Fibroblast of skin of right quadriceps (primary cell): ENCODE results near the gene AKAP7.

ENCODE experiments used
- DNase-seq: peaks from one replicate; pipeline ENCODE4 v3.0.0-alpha.2; 2013

Gene AKAP7

DNA sequence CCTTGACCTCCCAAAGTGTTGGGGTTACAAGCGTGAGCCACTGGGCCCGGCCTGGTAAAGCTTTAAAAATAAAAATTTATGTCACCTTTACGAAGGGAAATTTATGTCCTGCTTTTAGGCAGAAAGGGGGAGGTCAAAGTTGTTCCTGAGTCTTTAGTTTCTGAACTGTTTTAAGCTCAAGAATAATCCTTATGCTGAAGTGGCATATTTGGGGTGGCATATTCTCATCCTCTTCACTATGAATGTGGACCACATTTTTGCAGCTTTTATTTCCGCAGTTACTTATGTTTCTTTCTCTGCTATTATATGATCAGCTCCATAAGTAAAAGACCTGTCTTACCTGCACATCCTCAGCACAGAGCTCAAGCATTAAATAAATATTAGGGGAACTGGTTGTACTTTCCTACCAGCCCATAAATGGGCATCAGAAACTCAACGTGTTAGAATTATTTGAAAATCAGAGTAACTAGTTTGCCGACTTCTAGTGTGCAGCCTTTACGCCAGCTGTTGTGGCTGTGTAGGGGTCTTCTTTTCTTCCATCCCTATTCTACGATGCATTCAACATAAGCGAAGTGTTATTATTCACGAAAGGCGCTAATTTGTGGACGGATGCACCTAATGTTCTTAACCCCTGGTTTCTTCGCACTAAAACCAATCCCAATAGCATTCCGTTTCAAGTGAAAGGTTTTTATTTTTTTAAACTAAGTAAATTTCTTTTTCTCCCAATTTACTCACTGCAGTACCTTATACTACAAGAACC, 867 bp upstream of the AKAP7 start:
- no peak for DNase-seq

DNA sequence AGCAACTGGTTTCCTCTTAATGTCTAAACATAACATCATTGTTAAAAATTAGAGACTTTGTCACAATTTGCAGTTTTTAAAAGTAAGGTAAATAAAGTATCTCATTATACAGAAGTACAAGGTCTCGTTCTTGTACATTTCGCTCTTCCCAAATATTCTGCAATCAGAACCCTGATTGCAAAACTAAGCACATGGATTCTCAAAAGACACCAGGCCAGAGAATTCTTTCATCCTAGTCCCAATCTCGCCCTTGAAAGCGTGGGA, 355 bp upstream of the AKAP7 start:
- no peak for DNase-seq

DNA sequence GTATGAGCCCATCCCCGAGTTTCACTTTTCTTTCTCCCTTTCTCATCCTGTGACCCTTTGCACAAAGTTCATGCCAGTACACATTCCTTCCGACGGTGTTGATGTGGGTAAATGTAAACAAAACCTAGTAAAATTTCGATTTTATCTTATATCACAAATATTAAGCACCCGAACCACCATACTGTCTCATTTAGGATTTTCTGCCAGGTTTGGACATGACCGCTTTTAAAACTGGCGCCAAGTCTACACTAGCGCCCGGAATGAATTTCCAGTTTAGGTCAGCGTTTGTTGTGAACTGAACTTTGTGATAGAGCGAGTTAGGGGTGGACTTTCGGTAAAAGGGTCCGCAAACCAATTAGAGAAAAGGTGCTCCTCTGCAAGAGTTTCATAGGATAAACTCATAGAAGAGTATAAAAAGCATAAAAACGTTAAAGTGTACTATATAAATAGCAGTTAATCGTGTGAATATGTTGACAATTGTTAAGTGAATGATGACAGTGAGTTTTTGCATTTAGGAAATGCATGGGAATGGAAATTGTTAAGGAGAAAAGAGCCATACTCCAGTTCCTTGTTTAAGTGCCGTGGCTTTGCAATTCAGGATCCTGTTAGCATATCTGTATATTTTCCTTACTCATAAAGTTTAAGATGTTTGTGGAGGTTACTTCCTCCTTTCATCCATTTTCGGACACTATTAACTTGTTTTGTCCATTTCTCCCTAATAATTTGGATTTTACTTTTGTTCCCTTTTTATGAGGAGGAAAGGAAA, 937 bp downstream of the AKAP7 start:
- peak; percentile 45 for DNase-seq

DNA sequence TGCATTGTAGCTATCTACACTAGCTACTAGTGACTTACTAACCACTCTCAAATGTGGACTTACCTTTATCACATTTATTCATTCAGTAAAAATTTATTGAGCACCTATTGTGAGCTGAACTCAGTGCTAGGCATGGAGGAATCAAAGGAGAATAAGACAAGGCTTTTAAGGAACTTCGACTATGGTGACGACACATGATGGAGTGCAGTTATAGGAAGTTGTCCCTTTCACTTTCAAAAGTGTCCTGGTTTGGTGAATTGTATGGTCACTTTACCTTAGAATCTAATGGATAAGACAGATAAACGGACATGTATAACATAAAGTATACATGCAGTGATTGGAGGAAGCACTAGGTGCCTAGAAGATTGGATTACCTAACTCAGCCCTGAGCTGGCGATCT, 4.3 kb downstream of the AKAP7 start:
- DNase-seq, result no peak

DNA sequence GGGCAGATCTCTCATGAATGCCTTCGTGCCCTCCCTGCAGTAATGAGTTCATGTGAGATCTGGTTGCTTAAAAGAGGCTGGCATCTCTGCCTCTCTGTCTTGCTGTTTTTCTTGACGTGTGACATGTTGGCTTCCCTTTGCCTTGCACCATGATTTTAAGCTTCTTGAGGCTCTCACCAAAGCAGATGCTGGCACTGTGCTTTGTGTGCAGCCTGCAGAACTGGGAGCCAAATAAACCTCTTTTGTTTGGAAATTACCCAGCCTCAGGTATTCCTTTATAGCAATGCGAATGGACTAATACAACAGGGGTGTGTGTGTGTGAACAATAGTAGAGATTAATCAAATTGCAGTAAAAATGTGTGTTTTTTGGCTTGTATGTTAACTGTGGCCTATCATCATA, 8.1 kb downstream of the AKAP7 start:
- DNase-seq, result no peak

DNA sequence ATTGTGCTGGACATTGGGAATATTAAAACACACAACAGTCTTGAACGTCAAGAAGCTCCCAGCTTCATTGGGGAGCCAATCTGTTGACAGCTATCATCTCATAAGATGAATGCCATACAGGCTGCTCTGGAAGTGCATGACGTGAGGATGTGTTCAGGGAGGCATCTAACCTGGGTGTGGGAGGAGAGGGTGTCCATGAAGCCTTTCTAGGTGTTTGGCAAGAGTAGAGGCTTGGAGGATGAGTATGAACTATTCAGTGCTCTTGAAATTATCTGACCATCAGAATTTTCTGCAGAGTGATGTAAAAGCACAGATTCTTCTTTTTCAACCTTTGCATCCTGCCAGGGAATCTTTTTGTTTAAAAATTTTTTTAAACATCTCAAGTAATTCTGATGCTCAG, 11.6 kb downstream of the AKAP7 start:
- no peak for DNase-seq

DNA sequence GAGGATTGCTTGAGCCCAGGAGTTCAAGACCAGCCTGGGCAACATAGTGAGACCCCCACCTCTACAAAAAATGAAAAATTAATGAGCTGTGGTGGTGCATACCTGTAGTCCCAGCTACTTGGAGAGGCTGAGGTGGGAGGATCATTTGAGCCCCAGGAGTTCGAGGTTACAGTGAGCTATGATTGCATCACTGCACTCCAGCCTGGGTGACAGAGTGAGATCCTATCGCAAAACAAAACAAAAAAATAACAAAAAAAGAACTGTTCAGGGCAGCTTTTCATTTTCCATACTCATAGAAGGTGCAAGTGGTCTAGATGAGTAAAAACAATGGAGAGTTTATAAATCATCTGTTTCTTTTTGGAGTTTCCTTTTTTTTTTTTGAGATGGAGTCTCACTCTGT, 21.1 kb downstream of the AKAP7 start:
- no peak for DNase-seq

DNA sequence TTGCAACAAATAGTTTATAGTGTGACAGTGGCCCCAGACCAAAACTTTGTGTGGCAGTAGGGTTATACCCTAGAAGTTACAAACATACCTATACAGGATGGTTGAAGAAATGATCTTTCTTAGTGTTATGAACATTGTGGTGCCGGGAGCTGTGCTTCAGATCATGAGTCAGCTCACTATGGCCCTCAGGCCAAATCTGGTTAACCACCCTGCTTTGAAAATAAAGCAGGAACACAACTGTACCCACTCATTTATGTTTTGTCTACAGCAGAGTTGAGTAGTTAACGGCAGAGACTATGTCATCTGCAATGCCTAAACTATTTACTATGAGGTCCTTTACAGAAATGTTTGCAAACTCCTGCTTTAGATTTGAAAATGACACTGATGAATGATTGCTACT, 24.3 kb downstream of the AKAP7 start:
- peak; percentile 42 for DNase-seq

DNA sequence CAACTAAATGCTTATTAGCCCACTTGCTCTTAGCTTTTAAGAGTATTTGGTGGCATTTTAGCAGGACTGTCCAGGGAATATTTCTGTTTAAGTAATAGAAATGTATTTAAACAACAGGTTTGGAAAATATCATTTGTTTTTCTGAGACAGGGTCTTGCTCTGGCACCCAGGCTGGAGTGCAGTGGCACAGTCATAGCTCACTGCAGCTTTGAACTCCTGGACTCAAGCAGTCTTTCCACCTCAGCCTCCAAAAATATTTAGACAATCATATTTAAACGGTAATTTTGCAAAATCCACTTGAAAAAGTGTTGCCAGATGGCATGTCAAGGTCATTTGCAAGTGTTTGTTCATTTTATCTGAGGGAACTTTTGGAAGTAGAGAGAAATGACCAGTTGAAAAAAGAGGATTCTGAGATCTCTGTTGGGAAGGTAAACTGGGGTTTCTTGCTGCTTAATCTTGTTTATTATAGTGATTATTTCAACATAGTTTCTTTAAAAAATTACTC, 25.0 kb downstream of the AKAP7 start:
- DNase-seq, result no peak

DNA sequence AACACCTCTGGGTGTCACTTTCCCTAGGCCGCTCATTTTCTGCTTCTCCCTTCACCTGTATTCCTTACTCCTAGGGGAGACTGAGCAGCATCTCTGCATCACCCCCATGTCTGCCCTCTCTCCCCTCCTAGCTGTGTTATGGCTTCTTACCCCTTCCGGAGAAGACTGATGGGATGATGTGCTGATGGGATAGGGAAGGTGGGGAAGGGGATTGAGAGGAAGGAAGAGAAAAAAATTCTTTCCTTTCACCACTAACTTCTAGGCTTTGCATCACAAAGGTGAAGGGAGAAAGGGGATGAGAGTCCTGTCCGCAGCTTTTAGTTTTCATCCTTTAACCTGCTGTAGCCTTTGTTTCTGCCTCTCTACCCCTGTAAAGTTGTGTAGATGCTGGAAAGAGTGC, 26.7 kb downstream of the AKAP7 start:
- DNase-seq, result no peak

DNA sequence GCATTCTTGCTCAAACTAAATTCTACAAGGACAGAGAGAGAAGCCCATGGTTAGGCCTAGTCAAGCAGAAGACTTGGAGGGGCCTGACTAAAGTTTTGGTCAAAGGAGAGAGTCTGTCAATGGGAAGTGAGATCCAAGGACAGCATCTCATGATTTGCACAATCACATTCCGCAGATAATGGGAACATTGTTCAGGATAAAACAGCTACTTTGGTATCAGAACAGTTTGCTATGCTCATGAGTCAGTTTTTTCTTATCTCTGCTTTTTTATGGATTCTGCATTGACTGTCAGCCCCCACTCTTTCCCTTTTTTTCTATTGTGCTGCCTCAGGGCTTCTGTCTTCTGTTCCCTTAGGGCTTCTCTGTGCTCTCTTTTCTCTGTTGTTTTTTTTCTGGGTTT, 28.6 kb downstream of the AKAP7 start:
- no peak for DNase-seq

DNA sequence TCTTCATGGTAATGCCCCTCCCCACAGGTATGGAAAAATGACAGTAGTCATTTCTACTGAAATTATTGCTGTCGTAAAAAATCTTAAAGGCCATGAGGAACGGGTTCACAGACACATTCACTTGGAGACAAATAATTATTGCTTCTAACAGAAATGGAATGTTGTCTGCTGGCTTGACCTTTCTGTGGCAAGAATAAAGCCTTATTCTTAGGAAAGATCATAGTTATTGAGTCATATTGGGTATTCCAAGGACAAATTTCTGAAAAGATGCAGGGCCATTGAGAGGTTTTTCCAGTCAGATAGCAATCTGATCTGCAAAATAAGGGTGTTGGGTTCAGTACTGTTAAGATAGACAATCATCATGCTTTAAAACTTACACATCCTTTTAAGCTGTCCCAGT, 29.2 kb downstream of the AKAP7 start:
- no peak for DNase-seq

DNA sequence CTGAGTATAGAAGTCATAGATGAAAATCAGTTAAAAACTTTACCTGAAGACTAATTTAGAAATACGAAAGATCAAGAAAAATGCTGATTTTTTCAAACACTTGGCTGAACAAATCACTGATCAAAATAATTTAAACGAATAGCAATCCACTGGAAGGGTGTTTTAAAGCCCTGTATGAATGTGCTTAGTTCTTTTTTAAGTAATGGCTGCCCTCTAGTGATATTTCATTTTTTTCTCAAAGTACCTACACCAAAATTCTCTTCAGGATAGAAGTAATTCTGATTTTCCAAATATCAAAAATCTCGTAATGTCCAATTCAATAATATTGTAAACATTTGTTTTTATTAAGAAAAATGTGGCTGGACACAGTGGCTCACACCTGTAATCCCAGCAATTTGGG, 32.5 kb downstream of the AKAP7 start:
- DNase-seq, result no peak

DNA sequence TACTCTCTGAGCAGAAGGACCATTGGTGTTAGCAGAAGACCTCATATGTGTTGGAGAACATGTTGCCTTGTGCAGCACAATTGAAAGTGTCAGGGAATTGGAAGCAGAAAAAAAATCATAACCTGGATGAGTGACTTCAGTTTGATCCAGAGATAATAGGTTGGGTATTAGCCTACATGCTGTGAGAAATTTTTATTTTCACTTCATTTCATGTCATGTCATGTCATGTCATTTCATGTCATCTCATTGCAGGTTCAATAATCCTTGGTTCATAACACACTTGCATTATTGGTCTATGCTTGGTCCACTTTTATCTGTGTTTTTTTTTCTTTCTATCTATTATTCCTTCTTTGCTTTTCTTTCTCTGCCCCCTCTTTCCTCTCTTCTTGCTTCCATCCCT, 34.3 kb downstream of the AKAP7 start:
- DNase-seq, result no peak

DNA sequence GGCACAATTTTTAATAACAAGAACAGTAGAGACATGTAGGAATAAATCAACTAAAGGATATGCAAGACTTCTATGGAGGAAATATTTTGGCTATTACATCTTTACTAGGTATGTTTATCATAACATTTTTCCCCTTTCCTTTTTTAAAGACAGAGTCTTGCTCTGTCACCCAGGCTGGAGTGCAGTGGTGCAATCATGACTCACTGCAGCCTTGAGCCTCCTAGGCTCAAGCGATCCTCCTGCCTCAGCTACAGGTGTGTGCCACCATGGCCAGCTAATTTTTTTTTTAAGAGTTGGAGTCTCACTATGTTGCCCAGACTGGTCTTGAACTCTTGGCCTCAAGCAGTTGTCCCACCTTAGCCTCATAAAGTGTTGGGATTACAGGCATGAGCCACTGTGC, 37.0 kb downstream of the AKAP7 start:
- peak; percentile 7 for DNase-seq

DNA sequence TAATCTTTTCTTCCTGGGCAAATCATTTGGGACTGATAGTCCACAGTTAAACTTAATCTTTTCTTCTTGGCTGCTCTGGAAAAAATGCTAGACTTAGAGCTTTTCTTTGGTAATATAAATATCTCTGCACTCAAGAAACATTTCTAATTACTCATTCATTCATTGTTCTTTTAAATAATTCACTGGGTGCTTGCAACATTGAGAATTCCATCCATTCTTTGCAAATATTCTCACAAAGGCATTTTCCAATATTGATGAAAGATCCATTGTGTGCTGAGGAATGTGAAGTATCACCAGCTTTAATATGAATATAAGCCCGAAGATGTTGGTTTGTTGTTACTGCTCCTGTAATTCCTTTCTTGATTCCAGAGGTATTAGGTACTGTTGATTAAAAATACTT, 38.4 kb downstream of the AKAP7 start:
- DNase-seq, result peak; percentile 39

DNA sequence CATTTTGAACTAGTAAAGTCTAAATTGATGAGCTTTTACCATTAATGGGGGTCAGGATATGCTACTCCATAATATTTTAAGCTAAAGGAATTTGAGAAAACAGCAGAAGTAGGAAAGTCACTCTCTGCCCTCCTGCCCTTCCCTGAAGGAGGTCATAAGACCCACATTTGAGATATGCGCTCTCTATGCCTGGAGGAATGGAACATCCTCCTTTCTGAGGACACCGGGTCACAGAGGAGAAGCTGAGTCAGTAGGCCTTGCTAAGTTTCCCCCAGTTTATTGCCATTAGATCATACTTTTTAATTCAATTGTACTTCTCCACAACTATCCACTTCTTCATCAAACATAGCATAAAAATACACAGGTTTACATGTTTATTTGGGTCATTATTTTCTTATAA, 40.3 kb downstream of the AKAP7 start:
- no peak for DNase-seq

DNA sequence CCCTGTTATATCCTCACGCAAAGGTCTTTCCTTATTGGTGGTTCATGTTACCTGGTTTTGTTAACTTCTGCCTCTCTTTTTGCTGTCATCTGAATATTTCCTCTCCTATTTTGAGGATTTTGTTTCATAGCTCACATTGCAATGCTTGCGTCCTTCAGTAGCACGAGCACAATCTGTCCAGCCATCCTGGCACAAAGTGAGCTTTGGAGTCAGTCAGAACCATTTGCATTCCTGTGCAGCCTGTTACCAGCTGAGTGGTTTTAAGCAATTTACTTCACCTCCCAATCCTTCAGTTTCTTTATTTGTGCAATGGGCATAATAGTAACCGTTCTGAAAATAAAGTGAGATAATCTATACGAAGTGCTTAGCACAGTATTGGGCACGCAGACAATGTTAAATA, 42.7 kb downstream of the AKAP7 start:
- no peak for DNase-seq

DNA sequence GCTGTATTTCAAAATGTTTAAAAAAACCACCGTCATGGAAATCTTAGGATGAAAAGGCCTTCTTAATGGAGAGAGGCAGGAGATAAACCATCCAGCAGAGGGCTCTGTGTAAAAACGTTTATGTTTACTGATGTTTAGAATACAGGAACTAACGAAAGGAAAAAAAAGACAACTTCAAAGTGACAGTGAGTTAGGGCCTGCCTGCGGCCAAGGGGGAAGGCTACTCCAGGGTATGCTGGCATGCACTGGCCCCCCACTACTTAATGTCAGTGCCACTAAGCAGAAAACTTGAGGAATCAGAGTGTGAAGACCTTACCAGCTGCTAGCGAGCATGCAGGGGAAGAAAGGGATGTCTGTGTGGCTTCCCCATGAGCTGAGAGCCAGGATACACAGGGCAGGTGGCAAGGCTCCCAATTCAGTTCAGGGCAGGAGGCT, 47.7 kb downstream of the AKAP7 start:
- DNase-seq, result peak; percentile 22

DNA sequence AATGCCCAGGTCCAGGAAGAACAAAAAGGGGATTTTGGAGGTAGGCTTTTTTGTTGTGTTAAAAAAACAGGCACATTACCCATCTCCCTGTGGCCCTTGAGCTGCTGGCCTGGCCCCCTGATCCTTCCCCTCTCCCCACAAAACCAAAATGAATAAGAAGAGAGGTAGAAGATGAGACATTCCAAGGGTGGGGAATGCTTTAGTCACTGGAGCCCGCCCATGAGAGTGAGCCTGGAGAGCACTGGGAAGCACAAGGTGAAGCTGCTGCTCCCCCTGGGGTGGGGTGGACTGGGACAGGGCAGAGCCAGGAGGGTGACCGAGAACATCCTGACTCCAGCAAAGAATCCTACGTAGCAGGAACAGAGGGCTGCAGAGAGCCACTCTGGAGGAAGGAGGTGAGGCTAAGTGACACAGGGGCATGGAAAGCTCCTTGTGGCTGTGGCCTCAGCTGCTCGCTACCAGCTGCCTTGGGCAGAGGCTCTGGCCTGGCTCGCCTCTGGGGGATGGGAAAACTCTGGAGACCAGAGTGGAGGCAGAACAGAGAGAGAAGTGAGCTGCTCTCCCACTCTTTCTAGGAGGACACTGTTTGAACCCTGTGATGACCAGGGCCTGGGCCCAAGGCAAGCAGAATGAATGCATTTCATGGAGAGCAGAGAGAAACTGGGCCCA, 48.3 kb downstream of the AKAP7 start:
- DNase-seq, result no peak

DNA sequence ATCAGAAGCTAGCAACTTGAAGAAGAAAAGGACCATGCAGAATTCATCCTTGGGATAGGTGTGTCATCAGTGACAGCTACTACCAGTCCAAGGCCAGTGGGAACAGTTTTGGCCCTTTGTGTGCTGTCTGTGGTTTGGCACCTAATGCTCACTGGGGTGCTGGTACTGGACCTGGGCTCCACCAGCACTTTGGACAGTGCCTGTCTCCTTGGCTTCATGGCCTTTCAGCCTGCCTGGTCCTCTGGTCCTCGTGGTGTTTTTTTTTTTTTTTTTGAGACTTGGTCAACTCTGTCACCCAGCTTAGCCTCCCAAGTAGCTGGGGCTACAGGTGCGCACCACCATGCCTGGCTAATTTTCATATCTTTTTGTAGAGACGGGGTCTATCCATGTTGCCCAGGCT, 56.3 kb downstream of the AKAP7 start:
- no peak for DNase-seq

DNA sequence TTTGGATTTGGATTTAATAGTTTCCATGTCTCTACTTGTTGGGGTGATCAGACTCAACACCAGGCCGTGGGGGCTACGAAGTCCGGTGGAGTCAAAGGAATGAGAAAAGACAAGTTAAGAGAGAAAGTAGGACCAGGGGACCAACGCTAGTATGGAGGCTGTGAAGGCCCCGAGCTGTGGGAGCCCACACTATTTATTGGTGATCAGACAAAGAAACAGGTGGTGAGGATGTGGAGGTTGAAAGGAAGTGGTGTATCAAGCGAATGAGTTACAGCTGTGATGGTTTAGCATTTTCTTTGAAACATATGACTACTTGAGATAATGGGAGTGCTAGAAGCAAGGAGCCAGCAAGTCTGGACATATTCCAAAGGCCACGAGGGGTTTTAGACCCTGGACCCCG, 62.4 kb downstream of the AKAP7 start:
- DNase-seq, result no peak

DNA sequence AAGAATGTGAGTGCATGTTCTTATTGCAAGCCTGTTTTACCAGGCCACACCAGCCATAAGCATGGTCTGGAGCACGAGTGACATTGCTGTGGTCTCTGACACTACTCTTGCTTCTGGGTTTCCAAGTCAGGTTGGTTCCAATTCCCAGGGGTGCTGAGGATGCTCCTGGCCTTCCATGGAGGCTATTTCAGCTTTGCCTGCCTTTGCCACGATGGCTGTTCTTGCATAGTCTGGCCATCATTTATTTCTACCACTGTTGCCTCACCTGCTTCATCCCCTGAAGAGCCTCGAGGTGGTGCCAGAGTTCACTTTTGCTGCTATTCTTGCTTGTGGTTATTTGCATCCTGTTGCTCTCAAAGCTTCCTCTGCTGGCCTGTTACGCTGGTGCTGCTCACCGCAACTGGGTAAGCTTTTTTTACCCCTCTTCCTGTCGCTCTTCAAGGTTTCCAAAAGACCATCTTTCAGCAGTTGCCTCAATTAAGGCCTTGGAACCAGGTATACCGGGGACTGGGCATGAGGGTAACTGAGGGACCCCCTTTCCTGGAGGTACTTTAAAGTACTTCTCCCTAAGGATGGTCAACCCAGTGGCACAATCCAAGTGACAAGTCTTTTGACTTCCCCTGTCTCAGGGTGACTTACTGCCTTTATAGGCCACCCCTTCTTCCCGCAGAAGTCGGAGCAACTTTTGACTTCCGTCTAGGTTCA, 64.5 kb downstream of the AKAP7 start:
- peak; percentile 65 for DNase-seq
